Measurements from ENCODE around the gene PTPRCAP. TPM values are rescaled to one million over a fixed set of nuclear protein-coding genes. Genes with fewer than 3 reads are reported as not detected.

Gene PTPRCAP
- total RNA-seq, 1 experiment from 2014 or later: 1.7 TPM

DNA sequence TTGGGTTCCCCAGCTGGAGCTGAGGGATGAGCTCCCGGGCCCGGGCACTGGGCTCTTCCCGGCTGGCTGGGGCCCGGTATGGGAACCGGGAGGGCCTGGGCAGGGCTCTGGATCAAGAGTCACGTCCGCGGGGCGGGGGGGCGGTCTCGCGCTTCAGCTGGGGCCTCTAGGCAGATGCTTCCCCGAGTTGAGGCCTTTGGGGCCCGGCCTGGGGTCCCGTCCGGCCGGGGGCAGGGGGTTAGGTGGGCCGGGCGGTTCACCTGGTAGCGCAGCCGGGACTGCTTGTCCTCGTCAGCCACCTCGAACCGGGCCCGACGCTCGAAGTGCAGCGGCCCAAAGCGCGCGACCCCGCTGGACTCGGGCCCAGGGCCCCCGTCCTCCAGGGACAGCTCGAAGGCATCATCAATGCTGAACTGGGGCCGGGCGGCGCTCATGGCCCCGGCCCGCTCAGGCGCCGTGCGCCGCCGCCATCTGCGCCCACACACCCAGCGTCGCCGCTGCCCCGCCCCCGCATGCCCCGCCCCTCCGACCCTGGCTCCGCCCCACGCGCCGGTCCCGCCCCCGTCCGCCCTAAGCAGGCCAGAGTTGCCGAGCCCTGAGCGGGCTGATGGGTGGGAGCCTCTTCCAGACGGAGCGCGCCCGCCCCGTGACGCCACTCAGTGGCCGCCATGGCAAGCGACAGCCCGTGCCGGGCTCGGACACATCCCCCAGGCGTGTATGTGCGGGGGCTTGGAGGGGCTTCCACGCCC lies 31.5 kb upstream of the PTPRCAP start, which contains the start of gene TMEM134:
Gene TMEM134, minus strand, starts transcription at position 493 of the 749 bp plus-strand sequence. Its CDS starts 59 bp downstream, at position 434.
- no peak within 1 kb of the TSS for H3T11ph ChIP-seq (ENCODE audit: low read length)
- no peak within 1 kb of the TSS for H2AK5ac ChIP-seq (ENCODE audit: insufficient read length, low read length)
- peak within 1 kb of the TSS; percentile 67 for H3K4me2 ChIP-seq (ENCODE audit: insufficient read depth, insufficient read length, low read length)
- peaks cover 3% of the 10 kb centered on the region; the same call in 1 of the 2 replicates for H3K27me3 ChIP-seq (ENCODE audit: insufficient read depth, low read length)
- H3K79me2 ChIP-seq (ENCODE audit: insufficient read depth, low read length): no peaks in the 10 kb centered on the region
- peaks cover 0 to 4% (median 0%) of the 10 kb centered on the region in 3 experiments; a peak in 2 of 7 replicates for H3K36me3 Mint-ChIP-seq (ENCODE audit: insufficient read depth in 1 of 3, low read depth in 3 of 3)
- no peak within 1 kb of the TSS for H4K8ac ChIP-seq (replicated peaks; ENCODE audit: insufficient read length, low read depth, low read length)
- WGBS (ENCODE audit: extremely low coverage, insufficient read length, low lambda C conversion rate): no CpG with 5 or more reads among the region's 76 CpGs
- no peak within 1 kb of the TSS for H2BK5ac ChIP-seq (ENCODE audit: insufficient read length, low read length)
- no peak within 1 kb of the TSS for H2BK12ac ChIP-seq (ENCODE audit: insufficient read length, low read depth, low read length)
- H3K4me1 Mint-ChIP-seq: peaks cover 20 to 25% of the 10 kb centered on the region in 2 experiments
- peak within 1 kb of the TSS; percentile 87 to 90 for H3K4me3 Mint-ChIP-seq
- peak; percentile 94 for DNase-seq
- no peaks in the 10 kb centered on the region; the same call in 1 of the 2 replicates for H3K4me1 ChIP-seq (ENCODE audit: insufficient read depth, low read length)
- H3K56ac ChIP-seq (ENCODE audit: insufficient read length, low read depth, low read length): no peak within 1 kb of the TSS
- peaks cover 9% of the 10 kb centered on the region for H3K27me3 Mint-ChIP-seq (ENCODE audit: low read depth)
- H3K4ac ChIP-seq (ENCODE audit: low read depth, low read length): no peak within 1 kb of the TSS
- H4K20me1 ChIP-seq (ENCODE audit: control insufficient read depth, insufficient read depth, insufficient read length): no peaks in the 10 kb centered on the region
- H4K5ac ChIP-seq (ENCODE audit: insufficient read length, low read depth, low read length): no peak within 1 kb of the TSS
- H3K9me3 ChIP-seq (ENCODE audit: control insufficient read depth, low read depth, low read length): no peaks in the 10 kb centered on the region
- H3K9ac ChIP-seq (ENCODE audit: extremely low read depth, insufficient read length, low read length): peak within 1 kb of the TSS; percentile 43
- TF ChIP-seq, protein P1, sequence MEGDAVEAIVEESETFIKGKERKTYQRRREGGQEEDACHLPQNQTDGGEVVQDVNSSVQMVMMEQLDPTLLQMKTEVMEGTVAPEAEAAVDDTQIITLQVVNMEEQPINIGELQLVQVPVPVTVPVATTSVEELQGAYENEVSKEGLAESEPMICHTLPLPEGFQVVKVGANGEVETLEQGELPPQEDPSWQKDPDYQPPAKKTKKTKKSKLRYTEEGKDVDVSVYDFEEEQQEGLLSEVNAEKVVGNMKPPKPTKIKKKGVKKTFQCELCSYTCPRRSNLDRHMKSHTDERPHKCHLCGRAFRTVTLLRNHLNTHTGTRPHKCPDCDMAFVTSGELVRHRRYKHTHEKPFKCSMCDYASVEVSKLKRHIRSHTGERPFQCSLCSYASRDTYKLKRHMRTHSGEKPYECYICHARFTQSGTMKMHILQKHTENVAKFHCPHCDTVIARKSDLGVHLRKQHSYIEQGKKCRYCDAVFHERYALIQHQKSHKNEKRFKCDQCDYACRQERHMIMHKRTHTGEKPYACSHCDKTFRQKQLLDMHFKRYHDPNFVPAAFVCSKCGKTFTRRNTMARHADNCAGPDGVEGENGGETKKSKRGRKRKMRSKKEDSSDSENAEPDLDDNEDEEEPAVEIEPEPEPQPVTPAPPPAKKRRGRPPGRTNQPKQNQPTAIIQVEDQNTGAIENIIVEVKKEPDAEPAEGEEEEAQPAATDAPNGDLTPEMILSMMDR (conservative IDR thresholded peaks at IDR 0.05): peak; percentile 55
- H3K23me2 ChIP-seq (ENCODE audit: insufficient read length, low read depth, low read length, poor library complexity, severe bottlenecking): peaks cover 12% of the 10 kb centered on the region
- H3K18ac ChIP-seq (ENCODE audit: insufficient read length, low read depth, low read length): peak within 1 kb of the TSS; percentile 84
- no peak within 1 kb of the TSS for H4K91ac ChIP-seq (ENCODE audit: insufficient read length, low read depth, low read length)
- peak within 1 kb of the TSS; percentile 63 to 95 (median 80); a peak in 5 of 7 replicates for H3K27ac Mint-ChIP-seq
- peak within 1 kb of the TSS; percentile 78; the same call in 1 of the 2 replicates for H3K14ac ChIP-seq (ENCODE audit: insufficient read depth, low read length)
- H2BK15ac ChIP-seq (ENCODE audit: low read depth, low read length): no peak within 1 kb of the TSS
- no peak within 1 kb of the TSS for H2AFZ ChIP-seq (ENCODE audit: low read length)
- H3K9me3 Mint-ChIP-seq: no peaks in the 10 kb centered on the region
- no peak within 1 kb of the TSS for H2BK120ac ChIP-seq (ENCODE audit: low read depth, low read length, poor library complexity, severe bottlenecking)
- no peak within 1 kb of the TSS for H3K23ac ChIP-seq (ENCODE audit: insufficient read length, low read depth, low read length)
- H3K27ac ChIP-seq (ENCODE audit: insufficient read length, low read depth, low read length): no peak within 1 kb of the TSS
- no peak within 1 kb of the TSS for H2BK20ac ChIP-seq (ENCODE audit: low read depth, low read length, poor library complexity, severe bottlenecking)
- no peaks in the 10 kb centered on the region for H3K79me1 ChIP-seq (ENCODE audit: insufficient read depth, low read depth, low read length, poor library complexity, severe bottlenecking)
